Measurements from ENCODE around the gene KRTAP10-2.

KRTAP10-2 gene

GRCh38 chr21:44537930-44538911, 13.1 kb downstream of the KRTAP10-2 start:
- DNase-seq = peak; percentile 28

DNA sequence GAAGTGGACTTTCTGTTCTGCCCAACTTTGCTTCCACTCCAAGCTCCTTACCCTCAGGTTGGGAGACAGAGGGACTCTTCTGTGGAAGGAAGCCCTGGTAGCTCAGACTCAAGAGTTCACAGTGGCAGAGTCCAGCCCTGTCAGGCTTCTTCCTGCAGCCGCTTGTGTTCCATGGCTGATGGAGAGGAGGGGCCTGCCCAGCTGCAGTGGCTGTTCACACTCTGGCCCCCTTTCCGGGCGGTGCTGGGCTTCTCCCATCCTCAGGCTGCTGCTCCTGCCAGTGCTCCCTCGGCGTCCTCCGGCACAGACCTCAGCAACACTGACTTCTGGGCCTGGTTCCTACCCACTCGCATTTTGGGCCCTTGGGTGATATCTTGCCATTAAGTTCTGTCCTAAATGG, 15.3 kb downstream of the KRTAP10-2 start:
- DNase-seq = peak; percentile 35

DNA sequence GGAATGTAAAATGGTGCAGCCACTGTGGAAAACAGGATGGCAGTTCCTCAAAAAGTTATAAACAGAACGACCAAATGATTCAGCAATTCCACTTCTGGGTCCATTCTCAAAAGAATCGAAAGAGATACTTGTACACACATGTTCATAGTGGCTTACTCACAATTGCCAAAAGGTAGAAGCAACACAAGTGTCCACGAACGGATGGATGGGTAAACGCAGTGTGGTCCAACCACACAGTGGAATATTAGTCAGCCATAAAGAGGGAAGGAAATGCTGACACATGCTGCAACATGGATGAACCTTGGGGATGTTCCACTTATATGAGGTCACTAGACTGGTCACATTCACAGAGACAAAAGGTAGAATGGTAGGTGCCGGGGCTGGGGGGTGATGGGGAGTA, 16.6 kb downstream of the KRTAP10-2 start:
- no peak for DNase-seq

- no peak for DNase-seq
Measured at GRCh38 chr21:44533891-44534627, 17.2 kb downstream of the KRTAP10-2 start.

DNA sequence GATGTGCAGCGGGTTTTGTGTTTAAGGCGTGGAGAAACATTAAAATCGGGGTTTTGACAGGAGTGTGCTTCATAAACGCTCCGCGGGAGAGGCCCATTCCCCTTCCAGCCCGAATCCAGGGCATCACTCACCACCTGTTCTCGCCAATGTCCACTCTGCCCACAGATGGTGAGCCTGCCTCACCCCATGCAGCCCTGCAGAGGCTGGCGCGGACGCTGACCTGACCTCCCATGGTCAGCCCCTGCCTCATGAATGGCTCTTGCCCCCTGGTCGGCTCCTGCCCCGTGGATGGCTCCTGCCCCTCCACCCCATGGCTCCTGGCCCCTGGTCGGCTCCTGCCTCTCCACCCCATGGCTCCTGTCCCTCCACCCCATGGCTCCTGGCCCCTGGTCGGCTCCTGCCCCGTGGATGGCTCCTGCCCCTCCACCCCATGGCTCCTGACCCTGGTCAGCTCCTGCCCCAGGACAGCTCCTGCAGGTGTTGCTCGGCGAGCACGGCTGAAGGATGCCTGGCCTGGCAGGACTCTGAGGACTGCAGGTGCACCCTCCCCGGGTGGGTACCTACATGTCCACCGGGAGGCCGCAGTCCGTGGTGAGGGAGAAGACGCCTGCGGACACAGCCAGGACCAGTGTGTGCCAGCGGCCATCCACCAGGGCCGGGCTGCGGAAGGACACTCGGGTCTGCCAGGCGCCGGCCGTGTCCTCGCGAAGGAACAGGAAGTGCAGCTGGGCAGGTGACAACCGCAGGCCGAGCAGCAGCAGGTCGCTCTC, 18.0 kb downstream of the KRTAP10-2 start:
- no peak for DNase-seq

DNA sequence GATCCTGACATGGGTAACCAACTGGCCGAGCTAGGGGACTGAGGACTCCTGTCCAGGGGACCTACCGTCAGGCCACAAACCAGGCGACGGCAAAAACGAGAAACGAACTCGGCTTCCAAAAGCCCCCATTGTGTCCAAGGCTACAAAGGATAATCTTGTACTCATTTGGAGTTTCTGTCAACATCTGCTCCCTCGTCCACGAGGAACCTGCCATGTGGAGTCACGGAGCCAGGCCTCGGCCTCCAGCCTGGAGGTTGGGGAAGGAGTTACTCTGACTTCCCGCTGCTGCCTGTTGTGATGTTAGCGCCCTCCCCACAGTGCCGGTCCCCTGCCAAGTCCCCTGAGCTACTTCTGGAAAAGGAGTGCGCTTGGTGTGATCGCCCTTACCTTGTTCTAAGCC, 18.6 kb downstream of the KRTAP10-2 start:
- DNase-seq = no peak

DNA sequence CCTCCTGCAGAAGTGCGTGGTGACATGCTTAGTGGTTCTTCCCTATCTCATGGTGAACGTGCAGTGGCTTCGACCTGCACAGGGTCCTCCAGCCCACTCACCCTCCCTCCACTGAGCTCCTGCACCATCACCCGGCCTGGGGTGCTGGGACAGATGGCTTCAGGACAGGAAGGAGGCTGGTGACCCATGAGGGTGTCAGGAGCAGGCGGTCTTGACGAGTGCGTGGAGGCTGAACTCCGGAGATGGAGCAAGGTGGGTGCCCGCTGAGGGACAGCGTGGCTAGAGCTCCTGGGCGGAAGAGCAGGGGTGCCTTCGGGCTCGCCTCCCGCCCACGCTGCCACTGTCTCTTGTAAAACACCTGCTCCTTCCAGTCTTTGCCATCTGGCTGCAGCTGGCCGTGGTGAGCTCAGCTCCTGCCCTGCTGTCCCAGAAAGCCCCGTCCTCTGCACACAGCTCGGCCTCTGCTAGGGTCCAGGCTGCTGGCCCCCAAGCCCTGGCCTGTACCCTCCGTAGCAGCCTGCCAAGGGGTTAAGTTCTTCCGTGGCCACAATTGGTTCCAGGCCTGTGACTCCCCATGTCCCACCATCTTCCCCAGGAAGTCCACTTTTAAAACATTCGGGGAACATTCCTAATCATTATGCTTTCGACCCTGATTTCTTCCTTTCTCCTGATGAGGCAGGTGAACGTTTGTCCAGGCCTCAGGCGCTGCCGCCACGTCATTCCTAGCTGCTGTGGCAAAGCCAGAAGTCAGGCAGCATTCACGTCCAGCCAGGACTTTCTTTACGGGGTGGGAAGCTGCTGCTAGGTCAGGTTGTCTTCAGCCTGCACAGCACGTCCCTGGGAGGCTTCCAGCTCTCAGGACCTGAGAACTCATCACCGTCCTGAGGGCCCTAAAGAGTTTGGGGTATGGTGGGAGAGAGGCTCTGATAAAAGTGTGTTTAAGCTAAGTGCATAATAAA, 19.4 kb downstream of the KRTAP10-2 start:
- DNase-seq = no peak

DNA sequence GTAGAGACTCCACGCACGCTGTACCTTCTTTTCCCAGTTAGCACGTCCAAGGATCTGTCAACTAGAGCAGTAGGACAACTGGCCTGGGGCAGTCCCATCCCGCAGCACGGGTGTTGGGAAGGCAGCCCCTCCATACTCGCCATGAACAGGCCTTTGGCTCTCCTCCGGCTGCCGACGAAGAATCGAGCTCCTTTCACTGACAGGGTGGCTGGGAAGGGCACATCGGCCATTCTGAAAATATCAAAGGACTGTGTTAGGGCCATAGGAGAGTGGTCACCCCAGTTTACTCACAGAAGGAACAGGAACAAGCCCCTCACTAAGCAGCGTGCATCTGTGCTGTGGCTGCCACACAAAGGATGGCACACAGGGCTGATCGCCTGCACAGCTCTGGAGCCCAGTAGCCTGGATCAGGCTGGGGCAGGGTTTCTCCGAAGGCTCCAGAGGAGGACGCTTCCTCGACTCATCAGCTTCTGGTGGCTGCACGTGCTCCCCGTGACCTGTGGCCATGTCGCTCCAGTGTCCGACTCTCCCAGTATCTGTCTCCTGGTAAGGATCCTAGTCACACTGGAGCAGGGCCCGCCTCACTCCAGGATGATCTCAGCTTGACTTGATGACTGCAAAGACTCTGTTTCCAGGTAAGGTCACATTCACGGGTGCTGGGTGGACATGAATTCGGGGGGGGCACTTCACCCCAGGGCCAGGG, 20.3 kb downstream of the KRTAP10-2 start:
- no peak for DNase-seq

DNA sequence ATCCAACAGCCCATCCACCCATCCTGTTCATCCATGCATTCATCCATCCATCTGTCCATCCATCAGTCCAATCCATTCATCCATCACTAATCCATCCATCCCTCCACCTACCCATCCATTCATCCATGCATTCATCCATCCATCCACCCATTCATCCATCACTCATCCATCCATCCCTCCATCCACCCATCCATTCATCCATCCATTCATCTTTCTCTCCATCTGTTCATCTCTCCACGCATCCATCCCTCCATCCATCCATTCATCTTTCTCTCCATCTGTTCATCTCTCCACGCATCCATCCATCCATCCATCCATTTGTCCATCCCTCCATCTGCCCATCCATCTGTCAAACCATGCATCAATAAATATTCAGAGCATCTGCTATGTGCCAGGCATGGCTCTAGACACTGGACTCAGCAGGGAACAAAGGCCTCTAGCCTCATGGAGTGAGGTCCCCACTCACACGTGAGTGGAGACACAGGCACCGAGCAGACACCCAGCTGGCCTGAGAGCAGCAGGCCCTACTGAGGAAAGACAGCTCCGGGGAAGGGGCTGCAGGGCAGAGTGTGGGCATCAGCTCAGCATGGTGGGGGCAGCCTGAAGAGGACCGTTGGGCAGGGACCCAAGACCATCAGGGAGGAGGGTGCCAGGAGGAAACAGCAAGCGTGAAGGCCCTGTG, 20.9 kb downstream of the KRTAP10-2 start:
- DNase-seq = no peak

DNA sequence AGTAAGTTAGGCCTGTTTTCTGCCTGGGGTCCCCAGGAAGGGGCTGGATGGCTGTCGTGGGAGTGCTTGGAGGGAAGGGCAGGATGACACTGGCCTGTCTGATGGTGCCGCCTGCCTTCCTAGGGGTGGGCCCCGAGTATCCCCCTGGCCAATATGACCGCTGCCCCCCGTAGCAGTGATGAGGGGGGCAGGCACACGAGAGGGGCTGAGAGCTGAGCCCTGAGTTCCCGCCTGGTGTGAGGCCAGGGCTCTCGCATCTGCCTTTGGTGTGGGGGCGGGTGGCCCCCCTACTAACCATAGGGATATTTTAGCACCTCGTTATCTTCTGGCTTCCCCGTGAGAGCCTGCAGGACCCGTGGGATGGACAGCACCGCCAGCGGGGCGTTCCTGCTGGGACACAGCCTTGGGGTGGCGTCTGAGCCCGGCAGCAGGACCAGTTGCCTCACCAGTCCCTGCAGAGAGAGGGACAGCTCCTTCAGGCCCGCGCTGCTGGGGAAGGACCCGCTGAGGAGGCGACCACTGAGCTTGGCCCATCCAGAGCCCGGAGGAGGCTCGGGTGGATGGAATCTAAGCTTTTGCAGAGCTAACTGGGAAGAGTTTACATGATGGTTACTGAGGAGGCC, 21.7 kb downstream of the KRTAP10-2 start:
- no peak for DNase-seq

GRCh38 chr21:44529011-44529421, 22.3 kb downstream of the KRTAP10-2 start:
- no peak for DNase-seq

DNA sequence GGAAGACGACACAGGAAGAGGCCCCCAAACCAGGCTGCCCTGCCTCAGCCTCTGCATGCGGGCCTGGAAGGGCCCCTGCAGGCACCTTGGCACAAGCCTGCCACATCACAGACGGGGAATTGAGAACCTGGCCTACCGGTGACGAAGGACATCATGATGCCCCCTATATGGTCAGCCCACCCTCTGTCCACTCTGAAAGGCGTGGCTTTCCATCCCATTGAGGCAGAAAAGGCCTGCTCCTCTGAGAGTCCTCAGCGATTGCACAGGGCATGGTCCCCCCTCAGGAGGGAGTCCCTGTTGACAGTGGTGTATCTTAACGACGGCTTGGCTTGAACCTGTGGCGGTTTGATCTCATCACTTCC, 22.7 kb downstream of the KRTAP10-2 start:
- no peak for DNase-seq

DNA sequence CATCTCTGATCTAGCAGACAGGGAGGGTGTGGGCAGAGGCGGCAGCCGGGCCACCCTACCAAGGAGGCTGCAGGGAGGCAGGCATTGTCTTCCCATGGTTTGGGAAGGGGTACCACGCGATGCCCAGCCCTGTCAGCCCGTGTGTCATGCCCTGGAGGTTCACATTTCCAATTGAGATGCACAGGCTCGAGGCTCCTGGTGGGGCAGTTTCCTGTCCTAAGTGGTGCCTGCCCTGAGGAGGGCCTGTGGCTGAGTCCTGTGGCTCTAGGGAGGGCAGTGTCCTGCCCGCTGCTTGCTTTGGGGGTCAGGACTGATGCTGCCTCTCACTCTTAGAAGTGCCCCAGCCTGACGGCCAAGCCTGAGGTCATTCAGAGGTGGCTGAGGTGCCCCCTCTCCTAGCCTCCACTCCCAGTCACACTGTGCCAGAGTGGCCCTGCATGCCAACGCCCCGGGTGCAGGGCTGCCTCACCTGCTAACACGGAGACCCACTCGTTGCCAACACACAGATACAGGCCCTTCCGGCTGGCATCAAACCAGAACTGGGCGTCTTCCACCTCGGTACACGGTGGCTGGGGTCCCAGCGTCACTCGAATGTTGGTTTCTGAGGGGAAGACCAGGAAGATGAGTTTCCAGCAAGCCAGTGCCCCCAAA, 23.2 kb downstream of the KRTAP10-2 start:
- no peak for DNase-seq

- no peak for DNase-seq
Measured at GRCh38 chr21:44527156-44527982, 23.9 kb downstream of the KRTAP10-2 start.

DNA sequence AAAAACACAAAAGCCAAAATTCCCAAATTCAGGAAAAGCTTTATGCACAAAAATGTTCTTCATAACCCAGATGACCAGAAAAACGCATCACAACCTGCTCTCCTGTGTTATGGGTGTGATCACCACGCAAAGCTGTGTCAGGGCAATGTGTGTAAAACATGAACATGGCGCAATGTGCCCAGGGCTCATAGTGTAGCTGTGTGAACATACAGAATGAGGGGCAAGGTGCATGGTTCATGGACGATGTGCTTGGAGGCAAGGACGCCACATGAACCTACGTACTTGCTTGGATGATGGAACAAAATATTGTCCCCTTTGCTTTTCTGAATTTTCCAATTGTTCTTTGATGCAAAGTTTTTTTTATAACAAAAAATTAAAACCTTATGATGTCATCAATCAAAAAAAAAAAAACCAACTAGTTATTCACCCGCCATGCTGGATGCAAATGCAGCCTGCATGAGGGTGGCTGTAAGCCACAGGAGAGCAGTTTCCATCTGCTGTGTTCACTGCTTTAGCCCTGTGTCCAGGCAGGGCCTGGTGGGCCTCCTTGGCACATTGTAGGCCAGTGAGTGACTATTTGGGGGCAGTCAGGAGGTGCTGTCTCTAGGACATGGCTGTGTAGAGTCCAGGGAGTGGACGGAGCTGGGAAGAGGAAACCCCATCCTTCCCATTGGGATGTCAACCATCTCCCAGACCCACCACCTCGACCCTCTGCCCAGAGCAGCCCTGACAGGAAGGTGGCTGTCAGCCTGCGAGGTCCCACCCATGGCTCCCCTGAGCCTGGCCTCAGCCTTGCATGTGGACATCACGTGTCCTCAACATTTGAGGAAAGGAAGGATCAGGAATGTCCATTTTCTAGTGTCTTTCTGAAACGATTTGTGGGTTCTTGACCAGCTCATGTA, 25.0 kb downstream of the KRTAP10-2 start:
- DNase-seq = no peak

DNA sequence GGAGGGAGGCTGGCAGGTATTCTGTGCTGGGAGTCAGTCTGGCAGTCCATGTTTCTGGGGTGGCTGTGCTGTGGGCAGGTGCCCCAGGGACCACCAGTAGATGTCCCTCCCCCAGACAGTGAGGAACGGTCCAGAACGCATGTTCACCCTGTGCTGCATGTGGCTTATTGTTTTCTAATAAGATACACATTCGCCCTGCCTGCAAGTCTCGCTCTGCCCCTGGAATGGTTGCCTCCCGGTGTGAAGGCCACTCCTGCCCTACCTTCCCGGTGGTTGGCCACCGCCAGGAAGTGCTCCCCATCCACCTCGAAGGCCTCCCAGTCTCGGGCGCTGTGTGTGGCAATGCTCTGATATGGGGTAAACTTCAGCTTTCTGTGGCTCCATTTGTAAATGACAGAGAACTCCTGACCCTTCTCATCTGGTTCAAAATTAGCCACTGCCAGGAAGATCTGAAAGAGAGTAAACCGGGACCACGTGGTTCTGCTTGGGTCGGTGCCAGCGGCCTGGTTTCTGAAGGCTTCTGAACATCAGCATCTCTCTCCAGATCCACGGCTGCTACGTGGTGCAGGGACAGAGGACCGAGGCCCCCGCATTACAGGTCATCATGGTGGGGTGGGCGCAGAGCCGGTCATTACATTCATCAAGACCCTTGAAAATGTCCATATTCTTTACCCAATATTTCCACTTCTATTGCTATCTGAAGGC, 25.8 kb downstream of the KRTAP10-2 start:
- no peak for DNase-seq

All from activated CD8-positive, alpha-beta memory T cell treated with anti-CD3 and anti-CD28 coated beads for 24 hours (primary cell).